KG1 (cell line): ENCODE data around the gene FOXP1.

Source experiments
- DNase-seq: peaks from one replicate; lab custom pipeline; 2025; lab: John Stamatoyannopoulos, UW

The FOXP1 gene

DNA sequence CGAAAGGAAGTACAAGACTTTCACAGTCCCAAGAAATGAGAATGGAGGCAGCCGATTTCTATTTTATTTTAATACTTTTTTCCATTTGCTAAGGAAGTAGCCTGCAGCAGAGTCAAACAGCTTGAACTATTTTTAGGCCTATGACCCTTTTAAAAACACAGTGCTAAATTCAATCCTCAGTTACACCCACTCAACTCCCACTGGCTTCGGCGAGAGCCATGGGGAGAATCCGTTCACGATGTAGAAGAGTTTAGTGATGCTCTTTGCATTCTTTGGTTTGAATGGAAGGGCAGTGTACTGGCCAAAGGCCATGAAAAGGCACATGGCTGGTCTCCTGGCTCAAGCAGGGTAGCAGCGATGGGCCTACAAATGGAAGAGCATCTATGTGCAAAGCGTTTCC, 343.5 kb downstream of the FOXP1 start:
- no peak for DNase-seq

DNA sequence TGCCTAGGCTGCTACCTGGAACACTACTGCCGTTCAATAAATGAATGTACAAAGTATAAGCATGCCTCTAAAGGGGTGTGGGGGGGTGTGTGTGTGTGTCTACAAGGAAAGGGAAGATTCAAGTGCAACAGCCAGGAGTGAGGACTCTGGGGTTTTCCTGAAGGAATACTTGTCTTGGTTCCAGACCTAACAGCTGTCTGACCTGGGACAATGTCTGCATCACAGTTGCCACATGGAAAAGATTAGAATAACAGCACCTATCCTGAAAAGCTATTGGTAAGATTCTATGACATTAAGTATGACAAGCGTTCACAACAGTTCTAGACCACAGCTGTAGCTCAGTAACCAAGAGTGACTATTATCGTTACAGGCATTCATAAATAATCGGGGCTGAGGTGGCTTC, 345.2 kb downstream of the FOXP1 start:
- DNase-seq: no peak

DNA sequence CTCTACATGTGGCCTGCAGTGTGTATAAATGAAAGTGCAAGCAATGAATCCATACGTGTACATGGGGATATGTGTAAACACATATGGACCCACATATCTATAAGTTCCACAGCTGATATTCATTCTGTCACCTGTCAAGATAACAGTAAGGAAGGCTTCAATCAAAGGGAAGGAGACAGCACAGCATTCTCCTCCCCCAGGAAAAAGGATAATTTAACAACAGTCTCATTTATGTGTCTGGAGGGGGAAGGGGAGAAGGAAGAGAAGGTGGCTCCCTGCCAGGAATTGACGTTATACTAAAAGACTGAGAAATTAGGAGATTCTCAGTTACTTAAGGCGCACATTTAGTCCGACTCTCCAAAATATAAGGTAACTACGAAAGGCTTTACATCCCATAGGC, 345.9 kb downstream of the FOXP1 start:
- DNase-seq: no peak

DNA sequence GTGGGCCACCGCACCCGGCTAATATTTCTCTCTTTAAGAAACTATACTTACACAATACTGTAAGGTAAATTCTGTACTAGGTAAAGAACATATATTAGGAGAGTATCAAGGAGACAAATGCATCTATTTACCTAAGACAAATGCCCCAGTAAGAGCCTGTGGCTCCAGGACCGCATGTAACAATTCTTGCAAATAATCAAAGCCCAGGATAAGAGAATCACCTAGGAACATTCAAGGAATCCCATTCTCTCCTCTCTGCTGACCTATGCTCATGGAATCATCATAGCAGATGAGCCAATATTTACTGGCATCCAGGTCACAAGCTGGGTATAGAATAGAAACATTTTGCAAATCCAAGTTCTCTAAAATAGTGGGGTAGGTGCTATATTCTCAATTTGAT, 347.7 kb downstream of the FOXP1 start:
- no peak for DNase-seq

DNA sequence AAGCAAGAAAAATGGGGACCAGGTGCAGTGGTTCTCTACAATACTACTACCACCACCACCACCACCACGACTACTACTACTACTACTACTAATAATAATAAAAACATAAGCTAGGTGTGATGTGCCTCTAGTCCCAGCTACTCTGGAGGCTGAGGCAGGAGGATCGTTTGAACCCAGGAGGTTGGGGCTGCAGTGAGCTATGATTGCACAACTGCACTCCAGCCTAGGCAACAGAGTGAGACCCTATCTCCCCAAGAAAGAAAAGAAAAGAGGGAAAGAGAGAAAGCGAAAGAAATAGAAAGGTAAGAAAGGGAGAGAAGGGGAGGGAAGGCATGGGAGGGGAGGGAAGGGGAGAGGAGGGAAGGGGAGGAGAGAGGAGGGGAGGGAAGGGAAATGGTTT, 350.6 kb downstream of the FOXP1 start:
- DNase-seq: no peak

DNA sequence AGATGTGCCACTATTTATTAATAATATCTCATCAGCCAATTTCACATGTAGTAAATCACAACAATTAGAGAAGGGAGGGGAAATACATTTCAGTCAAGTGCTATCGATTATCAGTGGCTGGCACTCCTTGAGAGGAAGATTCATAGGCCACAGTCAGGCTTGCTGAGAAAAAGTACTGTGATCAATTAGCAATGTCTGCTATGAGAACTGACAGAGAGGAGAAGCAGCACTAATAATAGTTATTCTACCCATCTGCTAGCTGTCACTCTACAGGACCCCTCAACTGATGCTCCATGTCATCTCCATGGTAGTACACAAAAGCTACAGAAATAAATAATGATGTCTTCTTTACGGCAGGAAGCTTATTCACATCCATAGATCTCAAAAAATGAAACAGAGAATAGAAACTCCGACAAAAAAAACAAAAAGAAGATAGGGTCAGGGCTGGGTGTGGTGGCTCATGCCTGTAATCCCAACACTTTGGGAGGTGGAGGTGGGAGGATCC, 351.3 kb downstream of the FOXP1 start:
- DNase-seq: no peak

DNA sequence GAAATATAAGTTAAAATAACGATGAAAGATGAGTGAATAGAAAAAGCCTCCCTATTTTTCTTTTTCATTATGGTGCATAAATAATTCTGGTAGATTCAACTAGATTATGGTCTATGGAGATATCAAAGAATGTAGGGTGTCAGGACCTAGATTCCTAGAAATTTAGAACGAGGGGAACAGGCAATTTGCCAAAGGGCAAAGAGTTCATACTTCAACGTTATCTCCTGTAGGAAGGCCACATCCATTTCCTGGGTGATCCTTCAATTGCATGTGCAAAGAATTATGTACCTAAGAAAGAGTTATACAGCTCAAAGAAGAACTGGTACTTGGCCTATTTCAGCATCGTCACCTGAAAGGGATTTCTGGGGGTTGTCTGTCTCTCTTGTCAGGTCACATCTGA, 351.8 kb downstream of the FOXP1 start:
- DNase-seq: no peak

DNA sequence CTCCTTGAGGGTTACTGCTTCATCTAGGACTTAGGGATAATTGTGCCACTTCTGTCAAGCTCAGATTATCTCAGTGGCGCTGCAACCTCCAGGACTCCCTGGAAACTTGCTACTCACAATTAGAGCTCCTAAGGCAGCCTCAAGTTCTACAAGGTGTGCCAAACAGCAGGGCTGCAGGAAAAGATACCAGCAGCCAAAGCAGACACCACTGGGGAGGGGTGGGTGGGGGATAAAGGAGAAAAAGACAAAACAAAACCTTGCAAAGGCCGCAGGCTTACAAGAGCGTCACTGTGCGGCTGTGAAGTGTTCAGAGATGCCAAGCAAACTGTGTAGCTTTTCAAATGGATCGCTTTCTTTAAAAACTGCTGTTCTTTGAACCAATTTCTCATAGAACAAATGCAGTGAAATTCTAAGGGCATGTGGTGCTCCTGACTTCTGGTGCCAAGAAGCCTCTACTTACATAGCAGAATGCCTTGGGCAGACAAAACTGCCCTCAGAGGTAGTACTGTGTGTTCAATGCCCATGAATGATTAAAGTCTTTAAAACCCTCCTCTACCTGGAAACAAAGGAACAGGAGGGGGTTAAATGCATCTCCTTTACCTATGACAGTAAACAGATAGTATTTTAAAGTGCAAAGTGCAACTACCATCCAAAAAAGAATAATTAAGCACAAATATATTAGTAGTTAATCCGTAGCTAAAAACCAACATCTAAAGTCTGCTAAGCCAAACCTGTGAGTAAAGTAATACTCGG, 353.4 kb downstream of the FOXP1 start:
- no peak for DNase-seq

DNA sequence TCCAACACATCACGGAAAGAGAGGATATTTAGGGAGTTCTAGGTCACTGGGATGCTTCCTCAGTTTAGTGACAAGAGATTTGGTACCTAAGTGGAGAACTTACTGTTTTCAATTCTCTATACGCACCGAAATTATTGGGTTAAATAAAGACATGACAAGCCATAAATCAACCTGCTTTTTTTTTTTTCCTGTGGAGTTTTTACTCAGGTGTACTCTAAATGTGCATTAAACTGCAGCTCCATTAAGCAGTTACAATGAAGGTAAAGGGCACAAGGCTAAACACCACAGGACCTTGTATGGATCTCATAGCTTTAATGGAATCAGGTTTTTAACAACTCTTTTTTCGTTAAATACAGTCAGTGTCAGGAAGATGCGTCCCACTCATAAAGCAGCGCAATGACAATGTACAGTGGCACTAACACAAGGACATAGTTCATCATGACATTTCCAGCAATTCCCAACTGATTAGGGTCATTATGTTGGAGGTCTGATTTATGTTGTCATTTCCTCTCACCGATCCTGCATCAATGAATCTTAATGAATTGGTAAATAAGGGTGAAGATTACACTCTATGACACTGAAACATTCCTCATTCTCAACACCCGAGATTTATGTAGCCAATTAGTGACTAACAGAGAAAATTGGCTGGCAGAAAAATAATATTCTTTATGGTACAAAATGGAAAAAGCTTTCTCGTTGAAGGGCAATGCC, 355.2 kb downstream of the FOXP1 start:
- DNase-seq: no peak

DNA sequence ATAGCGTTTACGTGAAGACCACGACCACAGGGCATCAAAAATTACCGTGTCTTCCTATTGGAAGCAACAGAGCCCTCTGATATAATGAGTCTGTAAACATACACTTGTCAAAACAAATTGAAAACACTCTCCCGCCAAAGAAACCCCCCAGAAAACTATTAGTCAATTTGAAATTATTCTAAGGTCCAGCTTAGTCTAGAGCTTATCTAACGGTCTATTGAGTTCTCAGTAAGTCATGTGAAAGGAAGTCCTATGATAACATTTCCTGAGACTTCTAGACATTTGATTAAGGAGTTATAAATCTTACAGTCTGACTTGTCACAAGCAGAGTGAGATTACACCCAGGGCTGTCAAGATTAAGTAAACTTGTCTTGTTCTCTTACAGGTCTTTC, 356.3 kb downstream of the FOXP1 start:
- no peak for DNase-seq

DNA sequence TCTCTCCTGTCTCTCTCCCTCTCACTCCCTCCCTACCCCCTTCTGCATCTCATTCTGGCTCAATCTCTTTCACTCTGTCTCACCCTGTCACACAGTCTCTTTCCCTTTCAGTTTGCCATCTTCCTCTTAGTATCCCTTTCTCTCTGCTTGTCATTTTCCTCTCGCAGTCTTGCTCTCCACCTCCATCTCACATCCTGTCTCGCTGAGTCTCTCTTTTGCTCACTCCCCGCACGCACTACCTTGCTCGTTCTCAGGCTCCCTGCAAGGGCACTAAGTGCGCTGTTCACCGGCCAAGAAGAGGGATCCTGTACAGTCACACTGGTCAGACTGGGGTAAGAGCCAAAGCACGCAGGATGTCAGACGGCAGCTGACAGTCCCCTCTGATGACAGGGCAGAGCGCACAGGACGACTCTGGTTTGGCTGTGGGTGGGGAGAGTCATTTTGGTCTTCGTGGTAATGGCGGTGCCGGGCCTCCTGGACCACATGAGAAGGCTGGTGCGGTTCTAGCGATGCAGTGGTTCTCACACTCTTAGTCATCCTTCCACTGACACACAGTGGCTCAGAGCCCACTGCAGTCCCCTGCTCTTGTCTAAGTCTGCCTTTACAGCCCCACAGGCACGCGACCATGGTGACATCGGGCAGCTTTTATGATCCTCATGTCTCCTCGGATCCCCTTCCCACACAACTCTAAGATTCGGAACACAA, 356.8 kb downstream of the FOXP1 start:
- DNase-seq: no peak

DNA sequence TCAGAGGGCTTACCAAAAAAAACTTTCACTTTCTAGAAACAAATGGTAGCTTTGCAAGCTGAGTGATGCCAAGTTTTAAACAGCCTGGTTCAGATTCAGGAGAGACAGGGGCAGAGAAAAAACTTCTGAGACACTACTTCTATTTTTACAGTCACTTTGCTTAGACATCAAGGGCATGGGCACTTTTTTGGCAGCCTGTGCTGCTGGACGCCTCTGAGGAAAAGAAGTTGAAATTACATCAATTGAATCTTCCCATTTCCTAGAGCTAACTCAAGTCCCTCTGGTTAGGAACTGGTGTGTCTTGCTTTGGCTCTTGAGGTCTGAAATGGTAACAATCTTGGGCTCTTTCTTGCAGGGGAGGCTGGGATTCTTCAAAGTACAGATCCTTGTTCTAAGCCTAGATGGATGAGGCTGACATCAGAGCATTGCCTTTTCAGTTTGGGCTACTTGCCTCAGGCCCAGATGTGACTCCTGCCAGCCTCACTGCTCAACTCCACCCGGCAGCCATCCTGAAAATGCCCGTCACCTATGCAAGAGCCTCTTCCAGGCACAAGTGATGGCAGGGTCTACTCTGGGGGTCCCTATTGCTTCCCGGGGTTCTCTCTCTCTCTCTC, 357.5 kb downstream of the FOXP1 start:
- no peak for DNase-seq

DNA sequence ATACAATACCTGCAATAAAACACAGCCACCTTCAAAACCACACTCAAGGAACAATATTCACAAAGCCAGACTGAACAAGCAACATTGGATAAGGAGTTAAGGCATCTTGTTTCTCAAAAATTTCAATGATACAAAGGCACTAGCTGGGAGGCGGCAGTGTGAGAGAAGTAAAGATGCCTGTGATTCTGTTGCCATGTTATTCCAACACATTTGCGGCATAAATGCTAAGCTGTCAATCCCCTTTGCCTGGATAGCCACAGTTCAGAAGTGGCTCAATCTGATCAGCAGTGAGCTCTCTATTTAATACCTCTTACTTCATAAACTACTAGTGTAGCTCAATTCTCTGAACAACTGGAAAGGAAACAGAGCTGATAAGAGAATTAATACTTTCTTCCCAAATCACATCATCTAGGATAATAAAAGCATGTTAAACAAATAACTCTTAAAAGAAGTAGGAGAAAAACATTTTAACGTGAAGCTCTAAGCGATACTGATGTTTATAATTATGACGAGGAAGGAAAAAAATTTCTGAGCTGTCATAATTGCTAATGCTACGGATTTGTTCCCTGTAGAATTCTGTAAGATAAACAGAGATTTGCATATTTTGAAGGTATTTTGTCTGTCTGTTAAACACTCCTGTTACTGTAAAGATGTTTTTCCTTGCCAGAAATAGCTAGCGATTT, 358.4 kb downstream of the FOXP1 start:
- no peak for DNase-seq

DNA sequence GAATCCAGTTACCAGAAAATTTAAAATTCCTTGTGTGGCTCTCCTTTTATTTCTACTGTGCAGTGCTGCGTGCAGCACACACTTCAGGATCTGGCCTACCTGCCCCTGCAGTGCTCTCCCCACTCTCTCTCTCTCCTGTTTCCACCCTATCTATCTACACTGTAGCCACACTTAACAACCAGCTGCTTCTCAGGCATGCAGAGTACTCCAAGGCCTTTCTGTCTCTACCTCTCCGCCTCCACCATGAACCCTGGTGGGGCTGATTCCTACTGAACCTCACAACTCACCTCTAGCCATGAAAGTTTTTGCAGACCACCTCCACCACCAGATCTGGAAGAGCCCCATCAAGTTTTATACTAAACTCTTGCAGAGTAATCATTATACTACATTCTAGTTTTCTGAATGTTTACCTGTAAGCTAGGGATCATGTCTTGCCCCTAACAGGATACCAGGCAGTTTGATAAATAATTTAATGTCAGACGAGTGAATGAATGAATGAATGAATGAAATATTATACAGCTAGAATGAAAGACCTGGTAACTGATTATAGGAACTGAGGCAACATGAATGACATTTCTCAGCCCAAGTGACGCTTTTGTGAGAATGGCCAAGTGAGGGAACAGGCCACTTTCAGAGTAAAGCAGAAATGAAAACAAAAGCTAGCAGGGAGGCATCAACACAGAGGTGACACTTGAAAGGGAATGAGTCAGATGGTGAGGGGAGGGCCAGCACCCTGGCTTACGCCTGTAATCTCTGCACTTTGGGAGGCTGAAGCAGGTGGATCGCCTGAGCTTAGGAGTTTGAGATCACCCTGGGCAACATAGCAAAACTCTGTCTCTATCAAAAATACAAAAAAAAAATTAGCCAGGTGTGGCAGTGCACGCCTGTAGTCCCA, 363.5 kb downstream of the FOXP1 start:
- DNase-seq: no peak

DNA sequence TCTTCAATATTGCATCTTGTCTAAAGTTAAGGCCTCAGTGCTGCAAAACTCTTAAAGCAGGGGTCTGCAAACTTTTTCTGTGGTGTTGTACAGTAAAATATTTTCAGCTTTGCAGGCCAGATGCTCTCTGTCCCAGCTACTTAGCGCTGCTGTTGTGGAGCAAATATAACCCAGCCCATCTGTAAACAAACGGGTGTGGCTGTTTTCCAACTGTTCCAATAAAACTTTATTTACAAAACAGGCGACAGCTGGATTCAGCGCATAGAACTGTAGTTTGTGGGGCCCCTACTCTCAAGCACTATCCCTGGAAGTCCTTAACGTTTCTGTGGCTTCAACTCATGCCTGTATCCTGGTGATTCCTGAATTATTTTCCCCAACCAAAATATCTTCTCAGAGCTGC, 365.0 kb downstream of the FOXP1 start:
- DNase-seq: no peak

DNA sequence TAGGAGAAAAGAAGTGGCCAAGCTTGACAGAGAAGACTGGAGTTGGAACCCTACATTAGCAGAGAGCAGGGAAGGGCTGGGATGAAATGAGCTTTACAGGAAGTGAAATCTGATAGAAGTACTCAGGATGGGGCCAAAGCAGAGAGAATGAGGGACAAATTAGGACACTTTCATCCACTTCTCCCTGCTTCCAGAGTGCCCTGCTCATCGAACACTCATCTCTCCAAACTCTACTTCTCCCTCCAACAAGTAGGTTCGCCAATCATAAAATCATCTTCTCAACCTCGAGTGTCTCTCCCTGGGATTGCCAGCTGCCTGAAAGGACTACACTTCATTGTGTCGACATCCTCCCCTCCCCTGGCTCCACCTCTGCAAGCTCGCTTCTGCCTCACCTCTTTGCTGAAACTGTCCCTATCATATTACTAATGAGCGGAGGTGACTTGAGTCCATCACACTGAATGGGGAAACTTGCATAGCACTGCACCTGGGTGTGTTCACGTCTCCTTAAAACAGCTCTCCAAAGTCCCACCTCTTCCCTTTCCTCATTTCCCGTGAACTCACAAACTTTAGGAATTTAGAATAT, 365.8 kb downstream of the FOXP1 start:
- no peak for DNase-seq

DNA sequence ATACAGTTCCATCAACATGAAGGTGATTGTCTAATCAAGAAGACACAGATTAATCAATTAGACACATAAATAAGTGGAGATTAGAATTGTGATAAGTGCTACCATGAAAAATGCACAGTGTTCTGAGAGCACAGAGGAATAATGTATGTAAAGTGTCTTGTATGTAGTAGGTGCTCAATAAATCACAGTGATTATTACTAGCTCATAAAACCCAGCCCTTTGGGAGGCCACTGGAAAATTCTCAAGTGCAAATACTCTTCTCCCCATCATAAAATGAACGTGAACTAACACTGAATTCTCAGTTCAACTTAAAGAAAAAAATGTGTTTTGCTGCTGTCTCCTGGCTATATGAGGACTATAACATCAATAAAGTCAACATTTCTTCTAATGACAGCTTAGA, 368.2 kb downstream of the FOXP1 start:
- no peak for DNase-seq

DNA sequence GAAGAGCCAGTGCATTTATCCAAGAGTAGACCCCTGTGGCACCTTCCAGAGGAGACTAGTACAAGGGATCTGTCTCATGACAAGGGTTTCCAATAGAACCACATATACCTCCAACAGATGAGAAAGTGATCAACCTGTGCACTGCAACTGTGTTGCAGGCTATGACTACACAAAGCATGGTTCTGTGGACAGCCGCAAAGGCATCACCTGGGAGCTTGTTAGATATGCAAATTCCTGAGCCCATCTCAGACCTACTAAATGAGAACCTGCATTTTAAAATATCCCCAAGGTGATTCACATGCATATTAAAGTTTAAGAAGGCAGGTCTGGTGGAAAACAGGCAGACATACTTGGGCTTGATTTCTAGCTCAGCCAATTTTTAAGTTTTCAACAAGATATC, 368.7 kb downstream of the FOXP1 start:
- no peak for DNase-seq

DNA sequence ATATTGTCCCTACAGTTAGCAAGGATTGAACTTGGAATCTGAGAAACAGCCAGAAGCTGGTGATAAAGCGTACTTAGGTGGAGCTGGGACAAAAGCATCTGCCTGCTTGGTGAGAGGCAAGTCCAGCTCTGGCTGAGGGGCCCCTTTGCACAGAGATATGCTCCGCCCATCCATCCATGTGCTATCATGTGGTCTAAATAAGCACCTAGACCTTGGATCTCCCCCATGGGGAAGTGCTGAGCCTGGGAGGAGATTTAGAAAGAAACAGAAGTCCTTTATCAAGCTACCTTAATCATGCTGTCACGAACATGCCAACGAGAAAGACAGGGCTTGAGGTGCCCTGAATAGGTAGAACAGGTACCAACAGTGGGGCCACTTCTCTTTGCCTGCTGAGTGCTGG, 369.5 kb downstream of the FOXP1 start:
- DNase-seq: no peak

DNA sequence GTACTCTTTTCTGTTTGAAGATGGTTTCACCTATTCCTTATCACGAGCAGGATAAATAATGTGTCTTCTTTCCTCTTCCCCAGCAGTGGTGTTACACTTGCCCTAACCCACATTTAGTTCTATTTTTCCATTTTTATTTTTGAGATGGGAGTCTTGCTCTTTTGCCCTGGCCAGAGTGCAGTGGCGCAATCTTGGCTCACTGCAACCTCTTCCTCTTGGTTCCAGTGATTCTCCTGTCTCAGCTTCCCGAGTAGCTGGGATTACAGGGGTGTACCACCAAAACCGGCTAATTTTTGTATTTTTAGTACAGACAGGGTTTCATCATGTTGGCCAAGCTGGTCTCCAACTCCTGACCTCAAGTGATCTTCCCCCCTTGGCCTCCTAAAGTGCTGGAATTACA, 372.4 kb downstream of the FOXP1 start:
- no peak for DNase-seq
